ENCODE measurements around the gene TOX2.

The TOX2 gene

GRCh38 chr20:43971267-43971666 lies 56.6 kb downstream of the TOX2 start:
- H3K9ac ChIP-seq: no peak overlapping the region
- TF ChIP-seq CTCF (IDR thresholded peaks at IDR 0.05): no peak
- H3K36me3 ChIP-seq (ENCODE audit: control insufficient read depth, insufficient read depth, low read length): no peaks in the 10 kb centered on the region
- no peak overlapping the region for H2AFZ ChIP-seq
- no peak overlapping the region for H3K4me3 ChIP-seq (ENCODE audit: low read depth, low read length)
- no peaks in the 10 kb centered on the region for H3K9me3 ChIP-seq (ENCODE audit: control insufficient read depth, low read length)
- H3K27me3 ChIP-seq (ENCODE audit: control insufficient read depth, insufficient read depth, low read length): no peaks in the 10 kb centered on the region
- H3K27ac ChIP-seq: no peak overlapping the region
- no peaks in the 10 kb centered on the region for H3K4me1 ChIP-seq
- no peak overlapping the region for H3K4me2 ChIP-seq (ENCODE audit: low read length)
- no peaks in the 10 kb centered on the region for H3K79me2 ChIP-seq

GRCh38 chr20:43972051-43972450 lies 57.4 kb downstream of the TOX2 start:
- H3K4me3 ChIP-seq (ENCODE audit: low read depth, low read length): no peak overlapping the region

GRCh38 chr20:43972692-43973091 lies 58.0 kb downstream of the TOX2 start:
- H3K27ac ChIP-seq: no peak overlapping the region
- H2AFZ ChIP-seq: no peak overlapping the region
- no peaks in the 10 kb centered on the region for H3K79me2 ChIP-seq
- H3K9me3 ChIP-seq (ENCODE audit: control insufficient read depth, low read length): no peaks in the 10 kb centered on the region
- no peak for TF ChIP-seq CTCF (IDR thresholded peaks at IDR 0.05)
- H3K4me3 ChIP-seq (ENCODE audit: low read depth, low read length): no peak overlapping the region
- H3K4me1 ChIP-seq: no peaks in the 10 kb centered on the region
- H3K36me3 ChIP-seq (ENCODE audit: control insufficient read depth, insufficient read depth, low read length): no peaks in the 10 kb centered on the region
- no peaks in the 10 kb centered on the region for H3K27me3 ChIP-seq (ENCODE audit: control insufficient read depth, insufficient read depth, low read length)
- H3K9ac ChIP-seq: no peak overlapping the region
- no peak overlapping the region for H3K4me2 ChIP-seq (ENCODE audit: low read length)

More at GRCh38 chr20:43972051-43972450, 57.4 kb downstream of the TOX2 start:
- no peak for TF ChIP-seq CTCF (IDR thresholded peaks at IDR 0.05)
- Histone ChIP-seq H3K4me1 (no peaks in the 10 kb centered on the region), H2AFZ (no peak overlapping the region), H3K27me3 (ENCODE audit: control insufficient read depth, insufficient read depth, low read length) (no peaks in the 10 kb centered on the region), H3K36me3 (ENCODE audit: control insufficient read depth, insufficient read depth, low read length) (no peaks in the 10 kb centered on the region), H3K27ac (no peak overlapping the region), H3K4me2 (ENCODE audit: low read length) (no peak overlapping the region), H3K9ac (no peak overlapping the region), H3K9me3 (ENCODE audit: control insufficient read depth, low read length) (no peaks in the 10 kb centered on the region), H3K79me2 (no peaks in the 10 kb centered on the region)

- Histone ChIP-seq H3K27ac (no peak overlapping the region), H2AFZ (no peak overlapping the region), H3K9ac (no peak overlapping the region), H3K27me3 (ENCODE audit: control insufficient read depth, insufficient read depth, low read length) (no peaks in the 10 kb centered on the region), H3K9me3 (ENCODE audit: control insufficient read depth, low read length) (no peaks in the 10 kb centered on the region), H3K4me1 (no peaks in the 10 kb centered on the region), H3K36me3 (ENCODE audit: control insufficient read depth, insufficient read depth, low read length) (no peaks in the 10 kb centered on the region), H3K79me2 (no peaks in the 10 kb centered on the region), H3K4me3 (ENCODE audit: low read depth, low read length) (no peak overlapping the region), H3K4me2 (ENCODE audit: low read length) (no peak overlapping the region)
- no peak for TF ChIP-seq CTCF (IDR thresholded peaks at IDR 0.05)
These were observed 58.6 kb downstream of the TOX2 start for GRCh38 chr20:43973231-43973630.

- Histone ChIP-seq H2AFZ (no peak overlapping the region), H3K4me1 (no peaks in the 10 kb centered on the region), H3K4me3 (ENCODE audit: low read depth, low read length) (no peak overlapping the region), H3K36me3 (ENCODE audit: control insufficient read depth, insufficient read depth, low read length) (no peaks in the 10 kb centered on the region), H3K27me3 (ENCODE audit: control insufficient read depth, insufficient read depth, low read length) (no peaks in the 10 kb centered on the region), H3K4me2 (ENCODE audit: low read length) (no peak overlapping the region), H3K9me3 (ENCODE audit: control insufficient read depth, low read length) (no peaks in the 10 kb centered on the region), H3K79me2 (no peaks in the 10 kb centered on the region), H3K27ac (no peak overlapping the region), H3K9ac (no peak overlapping the region)
- TF ChIP-seq CTCF (IDR thresholded peaks at IDR 0.05): no peak
These were observed 59.2 kb downstream of the TOX2 start for GRCh38 chr20:43973671-43974450.

Data from parathyroid adenoma (tissue), 2 donors.